Mammary epithelial cell (primary cell): ENCODE results near the gene DEPP1.

ENCODE experiments used
- CTCF ChIP-seq, 2 donors: IDR thresholded peaks in 1 of 2; conservative IDR thresholded peaks in 1 of 2; 2 replicates each; pipeline ENCODE4 v1.5.1; 2011 to 2012; ENCODE audit warnings: inconsistent platforms in 2 of 2, low read length in 2 of 2, mild to moderate bottlenecking in 2 of 2, control low read depth in 1 of 2, low read depth in 1 of 2; ENCODE audit not compliant: insufficient read depth in 1 of 2; ENCODE audit errors: extremely low read depth in 1 of 2
- EZH2 ChIP-seq: IDR thresholded peaks from 2 replicates; pipeline ENCODE4 v1.6.1; 2012; ENCODE audit warnings: low read length, inconsistent platforms, borderline replicate concordance

GRCh38 chr10:44981172-44982113 is 2.8 kb upstream of the DEPP1 start:
- TF ChIP-seq CTCF (conservative IDR thresholded peaks at IDR 0.05 in 1 of 2, IDR thresholded peaks at IDR 0.05 in 1 of 2; ENCODE audit: extremely low read depth in 1 of 2, insufficient read depth in 1 of 2, low read depth in 1 of 2, low read length in 2 of 2) (no peak), EZH2 (no peak)
